GM10266 (cell line): ENCODE results near the gene PPP1R12B.
"Not testable (repeated sequence)": the region's sequence is repeated elsewhere in the genome, so short reads cannot be mapped to it uniquely, and the experiment has no call there.

ENCODE experiments used
- DNase-seq: peaks from one replicate; pipeline ENCODE4 v3.0.0; 2012; ENCODE audit errors: extremely low spot score
- CTCF ChIP-seq: IDR thresholded peaks from 2 replicates; pipeline ENCODE4 v1.5.1; 2012; ENCODE audit warnings: mild to moderate bottlenecking, low read depth; ENCODE audit not compliant: control insufficient read depth, insufficient read depth; ENCODE audit errors: missing control alignments

Gene PPP1R12B

GRCh38 chr1:202462342-202463076 lies 114.0 kb downstream of the PPP1R12B start:
- TF ChIP-seq CTCF: no peak
- no peak for DNase-seq

- not testable (repeated sequence) for DNase-seq
- peak; percentile 53 for TF ChIP-seq CTCF
Measured at GRCh38 chr1:202464153-202464742, 115.7 kb downstream of the PPP1R12B start.

GRCh38 chr1:202465644-202466270 lies 117.3 kb downstream of the PPP1R12B start:
- DNase-seq: not testable (repeated sequence)

- not testable (repeated sequence) for DNase-seq
Measured at GRCh38 chr1:202466339-202466738, 117.8 kb downstream of the PPP1R12B start.

- not testable (repeated sequence) for DNase-seq
Measured at GRCh38 chr1:202467381-202467780, 118.9 kb downstream of the PPP1R12B start.

GRCh38 chr1:202468695-202469094 lies 120.2 kb downstream of the PPP1R12B start:
- not testable (repeated sequence) for DNase-seq

- DNase-seq: not testable (repeated sequence)
Measured at GRCh38 chr1:202469123-202469522, 120.6 kb downstream of the PPP1R12B start.

- DNase-seq: no peak
- TF ChIP-seq CTCF: no peak
Measured at GRCh38 chr1:202471246-202471645, 122.7 kb downstream of the PPP1R12B start.

GRCh38 chr1:202472347-202473124 lies 124.0 kb downstream of the PPP1R12B start:
- not testable (repeated sequence) for DNase-seq

GRCh38 chr1:202473266-202474045 lies 125.0 kb downstream of the PPP1R12B start:
- DNase-seq: not testable (repeated sequence)

GRCh38 chr1:202479661-202480060 lies 131.2 kb downstream of the PPP1R12B start:
- DNase-seq: not testable (repeated sequence)

GRCh38 chr1:202480640-202481039 lies 132.1 kb downstream of the PPP1R12B start:
- DNase-seq: not testable (repeated sequence)

GRCh38 chr1:202483362-202483761 lies 134.9 kb downstream of the PPP1R12B start:
- not testable (repeated sequence) for DNase-seq

- DNase-seq: not testable (repeated sequence)
Measured at GRCh38 chr1:202484032-202484431, 135.5 kb downstream of the PPP1R12B start.

- DNase-seq: not testable (repeated sequence)
Measured at GRCh38 chr1:202484820-202485219, 136.3 kb downstream of the PPP1R12B start.
